IPS-18a (cell line): Measurements from ENCODE around the gene CCDC40.

Source experiments
- H3K27ac ChIP-seq: one replicate; pipeline ENCODE4 v1.5.1; 2013; ENCODE audit warnings: low read length
- H3K27me3 ChIP-seq: one replicate; pipeline ENCODE4 v1.6.1; 2013; ENCODE audit warnings: mild to moderate bottlenecking, low read length; ENCODE audit not compliant: control insufficient read depth, insufficient read depth
- H3K36me3 ChIP-seq: one replicate; pipeline ENCODE4 v1.6.1; 2013; ENCODE audit warnings: low read depth, low read length; ENCODE audit not compliant: control insufficient read depth
- H3K4me1 ChIP-seq: one replicate; pipeline ENCODE4 v1.6.1; 2013; ENCODE audit warnings: low read depth, low read length; ENCODE audit not compliant: control insufficient read depth
- H3K4me3 ChIP-seq: one replicate; pipeline ENCODE4 v1.5.1; 2013; ENCODE audit warnings: low read length
- H3K9ac ChIP-seq: one replicate; pipeline ENCODE4 v1.6.1; 2013; ENCODE audit warnings: mild to moderate bottlenecking, low read length, moderate library complexity
- H3K9me3 ChIP-seq: one replicate; pipeline ENCODE4 v1.6.1; 2013; ENCODE audit warnings: low read depth, low read length; ENCODE audit not compliant: control insufficient read depth

Gene CCDC40

DNA sequence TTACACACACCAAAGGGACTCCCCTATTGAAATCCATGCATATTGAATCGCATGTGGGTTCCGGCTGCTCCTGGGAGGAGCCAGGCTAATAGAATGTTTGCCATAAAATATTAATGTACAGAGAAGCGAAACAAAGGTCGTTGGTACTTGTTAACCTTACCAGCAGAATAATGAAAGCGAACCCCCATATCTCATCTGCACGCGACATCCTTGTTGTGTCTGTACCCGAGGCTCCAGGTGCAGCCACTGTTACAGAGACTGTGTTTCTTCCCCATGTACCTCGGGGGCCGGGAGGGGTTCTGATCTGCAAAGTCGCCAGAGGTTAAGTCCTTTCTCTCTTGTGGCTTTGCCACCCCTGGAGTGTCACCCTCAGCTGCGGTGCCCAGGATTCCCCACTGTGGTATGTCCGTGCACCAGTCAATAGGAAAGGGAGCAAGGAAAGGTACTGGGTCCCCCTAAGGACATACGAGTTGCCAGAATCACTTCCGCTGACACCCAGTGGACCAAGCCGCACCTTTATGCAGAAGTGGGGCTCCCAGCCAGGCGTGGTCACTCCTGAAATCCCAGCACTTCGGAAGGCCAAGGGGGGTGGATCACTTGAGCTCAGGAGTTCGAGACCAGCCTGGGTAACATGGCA is 67.1 kb downstream of the CCDC40 start:
- Histone ChIP-seq H3K36me3 (no peaks in the 10 kb centered on the region), H3K9ac (no peak overlapping the region), H3K27ac (no peak overlapping the region), H3K4me1 (peaks cover 3% of the 10 kb centered on the region), H3K27me3 (peaks cover 10% of the 10 kb centered on the region), H3K9me3 (no peaks in the 10 kb centered on the region), H3K4me3 (no peak overlapping the region)

DNA sequence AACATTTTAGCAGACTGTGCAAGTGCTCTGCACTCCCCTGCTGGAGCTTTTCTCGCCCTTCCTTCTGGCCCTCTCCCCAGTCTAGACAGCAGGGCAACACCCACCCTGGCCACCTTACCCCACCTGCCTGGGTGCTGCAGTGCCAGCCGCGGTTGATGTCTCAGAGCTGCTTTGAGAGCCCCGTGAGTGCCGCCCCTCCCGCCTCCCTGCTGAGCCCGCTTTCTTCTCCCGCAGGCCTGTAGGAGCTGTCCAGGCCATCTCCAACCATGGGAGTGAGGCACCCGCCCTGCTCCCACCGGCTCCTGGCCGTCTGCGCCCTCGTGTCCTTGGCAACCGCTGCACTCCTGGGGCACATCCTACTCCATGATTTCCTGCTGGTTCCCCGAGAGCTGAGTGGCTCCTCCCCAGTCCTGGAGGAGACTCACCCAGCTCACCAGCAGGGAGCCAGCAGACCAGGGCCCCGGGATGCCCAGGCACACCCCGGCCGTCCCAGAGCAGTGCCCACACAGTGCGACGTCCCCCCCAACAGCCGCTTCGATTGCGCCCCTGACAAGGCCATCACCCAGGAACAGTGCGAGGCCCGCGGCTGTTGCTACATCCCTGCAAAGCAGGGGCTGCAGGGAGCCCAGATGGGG is 68.0 kb downstream of the CCDC40 start:
- H3K9ac ChIP-seq: no peak overlapping the region
- H3K27ac ChIP-seq: no peak overlapping the region
- no peak overlapping the region for H3K4me3 ChIP-seq
- H3K36me3 ChIP-seq: no peaks in the 10 kb centered on the region
- peaks cover 10% of the 10 kb centered on the region for H3K27me3 ChIP-seq
- no peaks in the 10 kb centered on the region for H3K9me3 ChIP-seq
- peaks cover 3% of the 10 kb centered on the region for H3K4me1 ChIP-seq

DNA sequence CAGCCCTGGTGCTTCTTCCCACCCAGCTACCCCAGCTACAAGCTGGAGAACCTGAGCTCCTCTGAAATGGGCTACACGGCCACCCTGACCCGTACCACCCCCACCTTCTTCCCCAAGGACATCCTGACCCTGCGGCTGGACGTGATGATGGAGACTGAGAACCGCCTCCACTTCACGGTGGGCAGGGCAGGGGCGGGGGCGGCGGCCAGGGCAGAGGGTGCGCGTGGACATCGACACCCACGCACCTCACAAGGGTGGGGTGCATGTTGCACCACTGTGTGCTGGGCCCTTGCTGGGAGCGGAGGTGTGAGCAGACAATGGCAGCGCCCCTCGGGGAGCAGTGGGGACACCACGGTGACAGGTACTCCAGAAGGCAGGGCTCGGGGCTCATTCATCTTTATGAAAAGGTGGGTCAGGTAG is 68.5 kb downstream of the CCDC40 start:
- H3K36me3 ChIP-seq: no peaks in the 10 kb centered on the region

DNA sequence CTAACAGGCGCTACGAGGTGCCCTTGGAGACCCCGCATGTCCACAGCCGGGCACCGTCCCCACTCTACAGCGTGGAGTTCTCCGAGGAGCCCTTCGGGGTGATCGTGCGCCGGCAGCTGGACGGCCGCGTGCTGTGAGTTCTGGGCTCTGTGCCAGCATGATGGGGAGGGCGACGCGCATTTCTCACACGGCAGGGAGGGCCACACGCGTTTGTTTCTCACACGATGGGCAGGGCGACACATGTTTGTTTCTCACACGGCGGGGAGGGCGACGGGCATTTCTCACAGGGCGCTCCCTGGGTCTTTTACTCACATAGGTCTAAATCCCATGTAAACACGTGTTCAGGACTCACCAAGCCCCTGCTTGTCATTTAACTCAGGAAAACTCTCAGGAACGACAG is 69.3 kb downstream of the CCDC40 start:
- Histone ChIP-seq H3K4me1 (peaks cover 2% of the 10 kb centered on the region), H3K9ac (no peak overlapping the region), H3K27me3 (peaks cover 2% of the 10 kb centered on the region), H3K27ac (no peak overlapping the region), H3K36me3 (no peaks in the 10 kb centered on the region), H3K9me3 (no peaks in the 10 kb centered on the region), H3K4me3 (no peak overlapping the region)

More for the DNA sequence above, 68.5 kb downstream of the CCDC40 start:
- Histone ChIP-seq H3K27me3 (peaks cover 10% of the 10 kb centered on the region), H3K4me3 (no peak overlapping the region), H3K9me3 (no peaks in the 10 kb centered on the region), H3K4me1 (peaks cover 3% of the 10 kb centered on the region), H3K9ac (no peak overlapping the region), H3K27ac (no peak overlapping the region)

DNA sequence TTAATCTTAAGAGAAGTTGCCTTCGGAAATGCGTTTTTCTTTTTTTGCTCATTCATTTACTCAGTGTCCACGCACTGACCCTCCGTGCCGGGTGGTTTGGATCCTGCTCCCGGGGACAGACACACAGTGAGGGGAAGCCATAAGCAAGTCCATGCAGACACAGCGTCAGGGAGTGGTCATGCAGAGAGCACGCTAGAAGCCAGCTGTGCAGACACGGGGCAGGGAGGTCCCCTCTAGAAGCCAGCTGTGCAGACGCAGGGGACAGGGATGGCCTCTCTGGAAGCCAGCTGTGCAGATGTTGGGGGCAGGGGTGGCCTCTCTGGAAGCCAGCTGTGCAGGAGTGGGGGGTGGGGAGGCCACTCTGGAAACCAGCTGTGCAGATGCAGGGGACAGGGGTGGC is 69.7 kb downstream of the CCDC40 start:
- Histone ChIP-seq H3K9ac (no peak overlapping the region), H3K27me3 (no peaks in the 10 kb centered on the region), H3K9me3 (no peaks in the 10 kb centered on the region), H3K4me3 (no peak overlapping the region), H3K36me3 (no peaks in the 10 kb centered on the region), H3K4me1 (no peaks in the 10 kb centered on the region), H3K27ac (no peak overlapping the region)

DNA sequence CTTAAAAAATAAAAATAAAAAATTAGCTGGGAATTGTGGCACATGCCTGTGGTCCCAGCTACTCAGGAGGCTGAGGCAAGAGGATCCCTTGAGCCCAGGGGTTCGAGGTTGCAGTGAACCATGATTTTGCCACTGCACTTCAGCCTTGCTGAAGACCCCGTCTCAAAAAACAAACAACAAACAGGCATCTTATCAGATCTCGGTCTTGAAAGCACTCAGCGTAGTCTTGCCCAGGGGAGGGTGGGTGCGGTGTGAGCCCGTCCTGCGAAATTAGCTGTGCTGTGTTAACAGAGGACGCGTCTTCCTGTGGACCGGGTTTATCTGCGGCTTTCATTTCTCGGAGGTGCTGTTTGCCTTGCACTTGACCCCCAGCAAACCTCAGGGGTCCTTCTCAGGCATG is 70.3 kb downstream of the CCDC40 start:
- Histone ChIP-seq H3K4me1 (no peaks in the 10 kb centered on the region), H3K9ac (no peak overlapping the region), H3K36me3 (no peaks in the 10 kb centered on the region), H3K27ac (no peak overlapping the region), H3K4me3 (no peak overlapping the region), H3K9me3 (no peaks in the 10 kb centered on the region), H3K27me3 (no peaks in the 10 kb centered on the region)

DNA sequence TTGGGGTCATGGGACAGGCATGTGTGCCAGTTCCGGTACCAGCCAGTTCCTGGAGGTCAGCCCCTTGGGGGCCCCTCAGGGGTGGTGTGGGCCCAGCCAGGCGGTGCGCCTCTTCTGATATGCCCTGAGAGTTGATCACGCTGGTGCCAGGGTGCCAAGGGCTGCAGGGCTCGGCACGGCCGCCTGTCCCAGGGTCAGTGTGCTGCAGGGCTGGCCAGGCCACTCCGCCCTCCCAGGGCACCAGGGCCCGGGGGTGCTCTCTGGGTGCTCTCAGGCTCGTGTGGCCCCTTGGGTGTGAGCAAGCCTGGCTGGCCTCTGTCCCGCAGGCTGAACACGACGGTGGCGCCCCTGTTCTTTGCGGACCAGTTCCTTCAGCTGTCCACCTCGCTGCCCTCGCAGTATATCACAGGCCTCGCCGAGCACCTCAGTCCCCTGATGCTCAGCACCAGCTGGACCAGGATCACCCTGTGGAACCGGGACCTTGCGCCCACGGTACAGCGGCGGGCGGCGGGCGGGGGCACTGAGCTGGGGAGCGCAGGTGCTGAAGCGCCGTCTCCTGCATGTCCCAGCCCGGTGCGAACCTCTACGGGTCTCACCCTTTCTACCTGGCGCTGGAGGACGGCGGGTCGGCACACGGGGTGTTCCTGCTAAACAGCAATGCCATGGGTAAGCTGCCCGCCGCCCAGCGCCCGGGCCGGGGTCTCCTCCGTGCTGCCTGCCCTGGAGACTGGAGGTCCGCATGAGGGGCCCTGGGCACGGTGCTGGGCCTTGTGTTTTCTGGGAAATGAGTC is 71.0 kb downstream of the CCDC40 start:
- Histone ChIP-seq H3K36me3 (no peaks in the 10 kb centered on the region), H3K4me3 (no peak overlapping the region), H3K9me3 (no peaks in the 10 kb centered on the region), H3K9ac (no peak overlapping the region), H3K27me3 (no peaks in the 10 kb centered on the region), H3K4me1 (no peaks in the 10 kb centered on the region), H3K27ac (no peak overlapping the region)

DNA sequence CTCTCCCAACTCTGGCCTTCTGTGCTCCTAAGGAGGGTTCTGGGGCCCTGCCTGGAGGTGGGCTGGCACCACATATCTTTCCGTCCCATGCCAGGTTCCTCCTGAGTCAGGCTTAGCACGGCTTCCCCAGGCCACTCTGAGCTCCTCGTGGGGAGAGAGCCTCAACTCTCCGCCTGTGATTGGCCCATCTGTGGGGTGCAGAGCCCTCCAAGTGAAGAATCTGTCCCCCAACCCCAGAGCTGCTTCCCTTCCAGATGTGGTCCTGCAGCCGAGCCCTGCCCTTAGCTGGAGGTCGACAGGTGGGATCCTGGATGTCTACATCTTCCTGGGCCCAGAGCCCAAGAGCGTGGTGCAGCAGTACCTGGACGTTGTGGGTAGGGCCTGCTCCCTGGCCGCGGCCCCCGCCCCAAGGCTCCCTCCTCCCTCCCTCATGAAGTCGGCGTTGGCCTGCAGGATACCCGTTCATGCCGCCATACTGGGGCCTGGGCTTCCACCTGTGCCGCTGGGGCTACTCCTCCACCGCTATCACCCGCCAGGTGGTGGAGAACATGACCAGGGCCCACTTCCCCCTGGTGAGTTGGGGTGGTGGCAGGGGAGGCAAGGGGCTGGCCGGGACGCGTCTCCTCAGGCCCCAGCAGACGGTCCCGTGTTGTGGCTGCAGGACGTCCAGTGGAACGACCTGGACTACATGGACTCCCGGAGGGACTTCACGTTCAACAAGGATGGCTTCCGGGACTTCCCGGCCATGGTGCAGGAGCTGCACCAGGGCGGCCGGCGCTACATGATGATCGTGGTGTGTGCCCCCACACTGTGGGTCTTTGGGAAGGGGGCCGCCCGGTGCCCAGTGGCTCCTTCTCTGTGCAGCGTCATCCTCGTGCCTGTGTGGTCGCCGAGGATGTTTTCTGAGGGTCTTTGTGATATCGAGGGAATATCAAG is 71.9 kb downstream of the CCDC40 start:
- no peak overlapping the region for H3K27ac ChIP-seq
- H3K4me1 ChIP-seq: no peaks in the 10 kb centered on the region
- no peak overlapping the region for H3K4me3 ChIP-seq
- H3K27me3 ChIP-seq: no peaks in the 10 kb centered on the region
- H3K9me3 ChIP-seq: no peaks in the 10 kb centered on the region
- no peaks in the 10 kb centered on the region for H3K36me3 ChIP-seq
- no peak overlapping the region for H3K9ac ChIP-seq

DNA sequence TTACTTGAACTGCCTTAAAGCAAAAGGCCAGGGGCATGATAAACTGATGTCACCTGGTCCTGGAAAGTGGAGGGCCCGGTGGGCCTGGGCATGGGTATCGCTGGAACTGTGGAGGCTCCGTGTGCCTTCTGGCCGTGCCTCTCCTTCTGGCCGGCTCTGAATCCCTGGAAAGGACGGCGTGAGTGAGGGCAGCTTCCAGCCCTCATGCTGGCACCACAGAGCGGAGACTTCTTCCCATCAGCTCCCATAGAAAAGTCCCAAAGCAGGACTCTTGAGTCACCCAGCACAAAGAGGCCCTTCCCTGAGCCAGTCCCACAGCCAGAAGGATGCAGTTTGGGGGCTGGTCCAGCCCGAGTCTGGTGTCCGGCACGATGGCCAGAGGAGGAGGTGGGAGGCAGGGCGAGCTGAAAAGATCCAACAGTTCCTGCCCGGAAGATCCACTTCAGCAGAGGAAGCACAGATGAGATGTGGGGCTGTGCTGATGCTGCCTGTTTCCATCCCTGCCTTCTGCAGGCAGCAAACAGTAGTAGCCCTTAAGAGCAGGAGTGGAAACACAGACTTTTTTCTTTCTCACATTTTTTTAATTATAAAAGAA is 72.7 kb downstream of the CCDC40 start:
- Histone ChIP-seq H3K36me3 (no peaks in the 10 kb centered on the region), H3K4me1 (no peaks in the 10 kb centered on the region), H3K27ac (no peak overlapping the region), H3K9me3 (no peaks in the 10 kb centered on the region), H3K9ac (no peak overlapping the region), H3K4me3 (no peak overlapping the region), H3K27me3 (no peaks in the 10 kb centered on the region)

DNA sequence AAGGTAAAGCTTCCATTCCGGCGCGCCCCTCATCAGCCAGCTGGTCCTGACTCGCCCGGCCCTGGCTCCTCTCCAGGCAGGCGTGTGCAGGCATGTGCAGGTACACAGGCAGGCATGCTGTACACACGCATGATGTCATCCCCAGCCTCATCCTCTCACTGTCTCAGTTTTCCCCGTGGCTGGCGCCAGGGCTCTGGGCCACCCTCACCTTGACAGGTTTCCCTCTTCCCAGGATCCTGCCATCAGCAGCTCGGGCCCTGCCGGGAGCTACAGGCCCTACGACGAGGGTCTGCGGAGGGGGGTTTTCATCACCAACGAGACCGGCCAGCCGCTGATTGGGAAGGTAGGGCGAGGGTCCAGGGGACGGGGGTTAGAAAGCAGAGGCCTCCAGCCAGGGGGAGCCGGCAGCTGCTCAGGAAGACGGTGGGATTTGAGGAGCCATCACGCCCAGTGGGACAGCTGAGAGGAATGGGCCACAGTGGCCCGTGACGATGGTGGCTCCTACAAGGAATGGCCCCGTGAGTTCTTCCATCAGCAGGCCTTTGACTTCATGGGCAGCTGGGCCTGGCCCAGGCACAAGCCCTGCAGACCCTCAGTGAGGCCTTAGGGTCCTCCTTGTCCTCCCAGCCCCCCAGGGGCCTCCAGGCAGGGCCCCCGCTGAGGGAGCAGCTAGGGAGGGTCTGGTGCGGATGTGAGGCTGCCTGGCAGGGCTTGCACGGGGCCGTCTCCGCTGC is 73.4 kb downstream of the CCDC40 start:
- no peaks in the 10 kb centered on the region for H3K4me1 ChIP-seq
- H3K27ac ChIP-seq: no peak overlapping the region
- no peak overlapping the region for H3K9ac ChIP-seq
- no peak overlapping the region for H3K4me3 ChIP-seq
- no peaks in the 10 kb centered on the region for H3K27me3 ChIP-seq
- H3K9me3 ChIP-seq: no peaks in the 10 kb centered on the region
- no peaks in the 10 kb centered on the region for H3K36me3 ChIP-seq
